GM18951 (cell line): ENCODE measurements around the gene UBE2I.
"Not testable (repeated sequence)": the region's sequence is repeated elsewhere in the genome, so short reads cannot be mapped to it uniquely, and the experiment has no call there.

ENCODE experiments used
- POLR2A ChIP-seq: IDR thresholded peaks from 4 replicates; pipeline ENCODE4 v1.6.1; 2011; ENCODE audit warnings: mild to moderate bottlenecking; ENCODE audit not compliant: insufficient read length, insufficient read depth; ENCODE audit errors: extremely low read depth
- in situ Hi-C: fragments of 300-500 bp; cut with MboI; formaldehyde crosslinking; loops from one replicate; pipeline ENCODE4 v1.12.0; 2022; ENCODE audit warnings: low sequenced_read_pairs, mixed read lengths, inconsistent platforms; ENCODE audit not compliant: unreplicated experiment

Gene UBE2I

DNA sequence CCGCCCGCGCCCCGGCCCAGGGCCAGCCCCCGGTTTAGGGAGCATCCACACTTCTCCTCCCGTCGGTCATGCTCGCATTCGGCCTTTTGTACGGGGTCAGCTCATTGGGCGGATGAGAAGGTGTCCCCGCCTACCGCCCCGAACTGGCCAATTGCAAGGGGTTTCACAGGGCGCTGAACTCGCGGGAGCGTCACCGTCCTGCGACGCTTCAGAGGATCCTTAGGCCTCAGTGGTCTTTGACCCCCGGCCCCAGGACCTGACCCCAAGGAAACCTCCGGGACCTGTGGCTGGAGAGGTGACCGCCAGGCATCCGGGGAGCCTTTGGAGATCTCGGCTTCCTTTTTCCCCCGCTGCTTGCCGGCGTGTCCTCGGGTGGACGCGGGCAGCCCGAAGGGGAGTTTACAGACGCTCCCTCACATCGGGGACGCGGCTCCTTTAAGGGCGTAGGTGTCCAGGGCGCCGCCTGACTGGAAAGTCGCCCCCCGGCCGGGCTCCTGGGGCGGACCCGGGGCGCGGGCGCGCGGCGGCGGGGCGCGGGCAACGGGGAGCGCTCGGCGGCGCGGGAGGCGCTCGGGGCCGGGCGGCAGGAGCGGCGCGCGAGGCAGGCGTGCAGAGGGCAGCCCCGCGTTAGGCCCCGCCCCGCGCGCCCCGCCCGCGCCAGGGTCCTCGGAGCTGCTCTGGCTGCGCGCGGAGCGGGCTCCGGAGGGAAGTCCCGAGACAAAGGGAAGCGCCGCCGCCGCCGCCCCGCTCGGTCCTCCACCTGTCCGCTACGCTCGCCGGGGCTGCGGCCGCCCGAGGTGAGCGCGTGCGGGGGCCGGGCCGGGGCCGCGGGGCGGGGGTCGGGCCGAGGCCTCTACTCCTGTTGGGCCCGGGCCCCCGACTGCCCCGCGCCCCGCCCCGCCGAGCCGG, at the start of gene UBE2I:
Gene UBE2I (plus strand): TSS at position 660 of the 909 bp plus-strand sequence. CDS start 4,395 bp downstream, outside the sequence.
- in situ Hi-C loops: no loop called here
- TF ChIP-seq POLR2A: peak; percentile 78

DNA sequence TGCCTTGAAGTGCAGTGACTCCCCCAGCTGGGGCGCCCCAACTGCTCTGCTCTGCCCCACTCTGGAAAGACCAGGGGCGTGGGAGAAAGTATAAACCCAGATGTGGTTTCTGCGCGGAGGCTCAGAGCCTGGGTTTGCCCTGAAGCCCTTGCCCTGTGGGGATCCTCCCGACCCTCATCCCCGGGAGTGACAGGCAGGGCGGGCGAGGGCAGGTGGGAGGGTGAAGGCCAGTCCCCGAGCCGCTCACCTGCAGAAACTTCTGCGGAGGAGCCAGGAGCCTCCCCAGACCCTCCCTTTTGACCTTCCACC, 49.7 kb upstream of the UBE2I start:
- in situ Hi-C loops: no loop called here
- no peak for TF ChIP-seq POLR2A

DNA sequence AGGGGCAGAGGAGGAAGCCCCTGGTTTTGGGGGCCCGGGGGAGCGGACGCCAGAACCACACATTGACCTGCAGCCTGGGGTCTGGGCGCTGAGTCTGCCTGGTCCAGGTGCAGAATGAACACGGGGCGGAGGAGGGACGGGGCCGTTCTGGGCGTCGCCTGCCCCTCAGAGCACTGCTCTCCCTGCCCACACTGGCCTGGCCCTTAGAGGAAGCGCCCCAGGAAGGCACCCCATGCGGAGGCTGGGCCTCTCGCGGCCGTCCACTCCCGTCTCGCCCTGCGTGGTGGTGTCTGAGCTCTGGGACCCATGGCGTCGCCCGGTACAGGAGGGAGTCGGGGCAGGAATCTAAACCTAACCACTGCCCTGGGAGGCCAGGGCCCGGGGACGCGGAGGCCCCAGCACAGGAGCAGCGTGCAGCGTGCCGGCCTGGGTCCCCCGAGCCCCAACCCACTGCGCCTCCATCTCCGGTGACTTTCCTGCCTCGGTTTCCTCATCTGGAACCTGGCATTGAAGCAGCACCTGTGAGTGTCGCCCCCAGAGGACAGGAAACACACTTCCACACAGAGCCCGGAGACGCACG, 49.2 kb upstream of the UBE2I start:
- TF ChIP-seq POLR2A: no peak
- in situ Hi-C loops: no loop called here

DNA sequence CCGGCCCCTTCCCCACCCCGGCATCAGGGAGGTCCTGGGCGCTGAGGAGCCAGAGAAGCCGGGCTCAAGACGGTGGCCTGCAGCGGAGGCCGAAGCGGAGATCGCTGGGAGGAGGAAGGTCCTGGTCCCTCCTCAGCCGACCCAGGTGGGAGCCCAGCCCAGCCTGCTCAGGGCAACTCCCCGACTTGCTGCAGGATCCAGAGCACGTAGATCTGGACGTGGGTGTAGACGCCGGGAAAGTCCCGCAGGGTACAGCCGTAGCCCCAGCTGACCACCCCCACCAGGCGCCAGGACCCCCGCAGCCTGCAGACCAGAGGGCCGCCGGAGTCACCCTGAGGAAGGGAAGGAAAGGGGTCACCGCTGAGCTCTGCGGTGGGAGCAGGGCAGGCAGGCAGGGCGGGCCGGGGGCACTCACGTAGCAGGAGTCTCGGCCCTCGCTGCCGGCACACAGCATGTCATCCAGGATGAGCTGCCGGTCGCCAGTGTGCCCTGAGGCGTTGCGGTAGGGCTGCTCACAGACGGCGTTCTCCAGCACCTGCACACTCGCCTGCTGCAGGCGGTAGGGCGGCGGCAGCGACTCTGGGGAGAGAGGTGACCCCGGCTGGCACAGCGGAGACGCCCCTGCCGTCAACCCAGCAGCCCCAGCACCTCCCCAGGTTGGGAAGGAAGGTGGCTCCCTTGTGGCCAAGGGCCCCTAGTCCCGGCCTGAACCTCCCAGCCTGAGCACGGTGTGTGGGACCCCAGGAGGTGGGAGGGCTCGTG, 48.1 kb upstream of the UBE2I start:
- in situ Hi-C loops: no loop called here
- no peak for TF ChIP-seq POLR2A

DNA sequence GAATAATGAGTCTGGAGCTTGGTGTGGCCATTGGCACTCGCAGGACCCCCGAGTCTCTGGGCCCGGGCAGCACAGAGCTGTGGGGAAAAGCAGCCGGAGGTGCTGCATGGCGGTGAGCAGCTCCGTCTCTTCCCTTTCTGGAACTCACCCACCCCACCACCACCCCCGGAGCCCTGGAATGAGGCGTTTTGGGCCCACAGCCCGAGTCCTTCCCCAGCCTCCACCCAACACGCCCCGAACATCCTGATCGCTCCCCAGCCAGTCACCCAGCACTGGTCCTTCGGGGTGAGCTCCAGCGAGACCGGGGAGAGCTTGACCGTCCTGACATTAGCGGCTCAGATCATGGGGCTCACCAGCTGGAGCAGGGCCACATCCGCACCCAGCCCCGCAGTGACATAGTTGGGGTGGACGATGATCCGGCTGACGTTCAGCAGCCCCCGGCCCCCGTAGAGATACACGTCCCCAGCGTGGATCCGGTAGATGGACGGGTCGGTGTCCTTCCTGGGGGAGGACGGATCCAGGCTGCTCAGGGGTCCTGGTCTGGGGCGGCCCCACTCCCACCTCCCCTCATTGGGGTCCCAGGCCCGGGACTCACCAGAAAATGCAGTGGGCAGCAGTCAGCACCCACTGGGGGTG, 47.1 kb upstream of the UBE2I start:
- no peak for TF ChIP-seq POLR2A
- in situ Hi-C loops: no loop called here

DNA sequence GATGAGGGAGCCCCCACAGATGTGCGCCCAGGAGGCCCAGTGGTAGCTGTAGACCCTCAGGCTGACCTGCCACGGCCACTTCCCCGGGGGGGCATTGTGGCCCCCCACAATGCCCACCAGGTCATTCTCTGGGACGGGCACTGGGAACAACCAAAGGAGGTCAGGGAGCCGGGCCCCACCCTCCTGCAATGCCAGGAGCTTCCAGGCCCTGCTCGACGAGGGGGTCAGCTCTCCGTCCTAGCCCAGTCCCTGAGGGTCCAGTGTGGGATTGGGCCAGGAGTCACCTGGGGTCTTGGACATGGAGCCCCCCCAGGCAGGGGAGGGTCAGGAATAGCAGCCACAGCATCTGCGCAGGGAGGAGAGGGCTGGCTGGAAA, 46.6 kb upstream of the UBE2I start:
- TF ChIP-seq POLR2A: no peak

DNA sequence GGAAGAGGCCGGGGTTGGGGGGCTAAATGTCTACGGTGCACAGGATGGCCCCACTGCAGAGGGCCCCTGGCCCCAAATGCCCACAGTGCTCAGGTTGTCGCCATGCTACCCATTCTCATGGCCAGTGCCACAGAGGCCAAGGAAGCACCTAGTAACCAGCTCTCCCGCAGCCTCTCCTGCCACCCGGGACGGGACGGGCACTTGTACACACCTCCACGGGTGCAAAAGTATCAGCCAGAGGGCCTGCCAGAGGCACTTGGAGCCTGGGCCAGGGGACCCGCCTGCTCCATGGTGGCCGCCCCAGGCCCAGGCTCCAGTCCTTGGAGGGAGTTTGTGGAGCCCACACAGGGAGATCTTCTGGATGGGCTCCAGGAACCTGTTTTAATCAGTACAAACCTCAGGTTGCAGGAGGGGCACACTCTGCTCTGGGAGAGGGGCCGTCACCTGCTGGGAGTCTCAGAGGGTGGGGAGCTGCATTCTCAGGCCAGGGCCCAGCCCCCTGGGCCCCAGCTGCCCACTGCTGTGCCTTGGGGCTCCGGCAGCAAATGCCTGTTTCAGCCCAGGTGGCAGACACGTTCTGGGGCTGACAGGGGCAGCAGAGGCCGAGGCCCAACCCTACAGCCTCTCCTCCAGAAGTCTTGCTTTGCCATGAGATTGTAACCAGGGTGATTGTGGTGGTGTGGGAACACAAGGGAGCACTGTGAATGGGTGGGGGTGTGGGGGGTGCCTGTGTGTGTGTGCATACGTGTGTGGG, 45.7 kb upstream of the UBE2I start:
- in situ Hi-C loops: no loop called here
- no peak for TF ChIP-seq POLR2A

More for the DNA sequence above, 46.6 kb upstream of the UBE2I start:
- in situ Hi-C loops: no loop called here

DNA sequence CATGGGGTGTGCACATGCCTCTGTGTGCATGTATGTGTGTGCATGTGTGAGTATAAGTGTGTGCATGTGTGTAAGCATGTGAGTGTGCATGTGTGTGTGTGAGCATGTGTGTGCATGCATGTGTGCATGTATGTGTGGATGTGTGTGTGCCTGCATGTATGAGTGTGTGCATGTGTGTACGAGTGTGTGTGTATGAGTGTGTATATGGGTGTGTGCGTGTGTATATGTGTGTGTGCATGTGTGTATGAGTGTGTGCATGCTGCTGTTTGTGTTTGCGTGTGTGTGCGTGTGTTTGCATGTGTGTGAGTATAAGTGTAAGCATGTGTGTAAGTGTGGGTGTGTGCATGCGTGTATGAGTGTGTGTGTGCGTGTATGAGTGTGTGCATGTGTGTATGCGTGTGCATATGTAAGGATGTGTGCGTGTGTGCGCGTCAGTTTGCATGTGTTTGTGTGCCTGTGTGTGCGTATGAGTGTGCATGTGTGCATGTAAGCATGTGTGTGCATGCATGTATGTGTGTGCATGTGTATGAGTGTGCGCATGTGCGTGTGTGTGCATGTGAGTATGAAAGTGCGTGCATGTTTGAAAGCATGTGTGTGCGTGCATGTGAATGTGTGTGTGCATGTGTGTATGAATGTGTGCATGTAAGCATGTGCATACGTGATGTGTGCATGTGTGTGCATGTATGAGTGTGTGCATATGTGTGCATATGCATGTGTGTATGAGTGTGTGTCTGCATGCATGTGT, 44.9 kb upstream of the UBE2I start:
- TF ChIP-seq POLR2A: no peak
- in situ Hi-C loops: no loop called here

DNA sequence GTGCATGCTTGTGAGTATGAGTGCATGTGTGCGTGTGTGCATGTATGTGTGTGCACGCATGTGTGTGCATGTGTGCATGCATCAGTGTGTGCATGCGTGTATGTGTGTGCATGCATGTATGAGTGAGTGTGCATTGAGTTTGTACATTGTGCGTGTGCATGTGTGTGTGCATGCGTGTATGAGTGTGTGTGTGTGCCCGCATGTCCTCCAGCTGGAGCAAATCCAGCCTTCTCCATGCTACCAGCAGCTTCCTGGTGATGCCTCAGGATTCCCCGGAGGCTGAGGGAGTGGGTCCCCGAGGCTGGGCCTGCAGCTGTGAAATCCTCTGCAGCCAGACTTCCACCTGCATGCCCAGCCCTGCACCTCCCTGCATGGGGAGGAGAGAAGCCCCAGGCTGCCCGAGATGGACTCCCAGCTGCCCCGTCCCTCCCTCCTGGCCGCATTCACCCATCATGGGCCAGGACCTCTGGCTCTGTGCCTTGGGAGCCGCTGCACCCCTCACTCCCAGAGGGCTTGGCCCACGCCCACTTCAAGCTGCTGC, 44.3 kb upstream of the UBE2I start:
- in situ Hi-C loops: no loop called here
- no peak for TF ChIP-seq POLR2A

DNA sequence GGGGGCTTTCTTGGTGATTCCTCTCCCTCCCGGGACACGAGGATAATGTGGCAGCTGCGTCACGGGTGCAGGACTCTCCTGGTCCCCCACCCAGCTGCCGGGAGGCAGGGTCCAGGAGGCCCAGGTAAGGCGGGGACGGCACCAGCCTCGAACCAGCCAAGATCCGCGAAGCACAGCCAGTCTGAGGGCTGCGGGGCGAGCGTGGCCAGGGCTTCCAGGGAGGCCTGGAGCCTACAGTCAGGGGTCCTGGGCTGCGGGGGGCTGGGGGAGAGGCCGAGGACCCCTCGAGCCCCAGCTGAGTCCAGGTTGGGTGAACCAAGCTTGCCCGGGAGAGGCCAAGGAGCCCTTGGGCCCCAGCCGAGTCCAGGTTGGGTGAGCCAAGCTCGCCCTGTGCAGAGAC, 43.6 kb upstream of the UBE2I start:
- in situ Hi-C loops: no loop called here
- TF ChIP-seq POLR2A: no peak

DNA sequence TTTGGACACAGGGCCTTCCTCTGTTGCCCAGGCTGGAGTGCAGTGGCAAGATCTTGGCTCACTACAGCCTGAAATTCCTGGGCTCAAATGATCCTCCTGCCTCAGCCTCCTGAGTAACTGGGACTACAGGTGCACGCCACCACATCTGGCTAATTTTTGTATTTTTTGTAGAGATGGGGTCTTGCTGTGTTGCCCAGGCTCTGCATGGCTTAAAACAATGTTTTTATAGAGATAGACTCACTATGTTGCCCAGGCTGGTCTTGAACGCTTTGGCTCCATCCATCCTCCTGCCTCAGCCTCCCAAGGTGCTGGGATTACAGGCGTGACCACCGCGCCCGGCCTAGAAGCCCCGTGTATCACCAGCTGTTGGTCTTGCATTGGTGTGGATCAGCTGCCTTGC, 40.0 kb upstream of the UBE2I start:
- in situ Hi-C loops: not testable (repeated sequence)

DNA sequence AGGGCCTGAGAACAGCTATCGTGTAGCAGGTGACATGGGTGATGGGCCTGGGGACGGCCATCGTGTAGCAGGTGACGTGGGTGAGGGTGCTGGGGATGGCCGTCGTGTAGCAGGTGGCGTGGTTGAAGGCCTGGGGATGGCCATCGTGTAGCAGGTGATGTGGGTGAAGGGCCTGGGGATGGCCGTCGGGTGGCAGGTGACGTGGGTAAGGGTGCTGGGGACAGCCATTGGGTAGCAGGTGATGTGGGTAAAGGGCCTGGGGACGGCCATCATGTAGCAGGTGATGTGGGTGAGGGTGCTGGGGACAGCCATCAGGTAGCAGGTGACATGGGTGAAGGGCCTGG, 38.1 kb upstream of the UBE2I start:
- in situ Hi-C loops: no loop called here
- TF ChIP-seq POLR2A: no peak

DNA sequence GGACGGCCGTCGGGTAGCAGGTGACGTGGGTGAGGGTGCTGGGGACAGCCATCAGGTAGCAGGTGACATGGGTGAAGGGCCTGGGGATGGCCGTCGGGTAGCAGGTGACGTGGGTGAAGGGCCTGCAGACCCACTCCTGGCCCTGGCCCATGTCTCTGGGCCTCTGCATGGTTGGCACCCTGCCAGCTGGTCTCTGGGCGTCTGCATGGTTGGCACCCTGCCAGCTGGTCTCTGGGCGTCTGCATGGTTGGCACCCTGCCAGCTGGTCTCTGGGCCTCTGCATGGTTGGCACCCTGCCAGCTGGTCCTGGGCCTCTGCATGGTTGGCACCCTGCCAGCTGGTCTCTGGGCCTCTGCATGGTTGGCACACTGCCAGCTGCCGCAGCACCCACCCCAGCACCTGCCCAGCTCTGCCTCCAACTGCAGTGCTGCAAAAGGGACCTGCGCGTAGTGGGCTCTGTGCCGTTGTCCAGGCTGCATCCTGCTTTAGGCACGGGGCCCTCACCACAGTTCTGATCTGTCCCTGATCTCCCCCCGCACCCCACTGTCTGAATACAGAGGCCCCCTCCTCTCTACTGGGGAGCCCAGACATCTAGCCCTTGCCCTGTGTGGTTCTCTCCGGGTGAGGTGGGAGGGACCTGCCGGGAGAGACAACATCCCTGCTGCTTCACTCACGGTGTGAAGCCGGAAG, 37.6 kb upstream of the UBE2I start:
- in situ Hi-C loops: not testable (repeated sequence)
